ENCODE data around the gene CCDC170.

CCDC170 gene

GRCh38 chr6:151589667-151590066 lies 95.8 kb downstream of the CCDC170 start:
- Histone ChIP-seq H3K27ac (no peak overlapping the region), H3K4me3 (no peak overlapping the region), H3K9me3 (ENCODE audit: low read depth, low read length) (no peaks in the 10 kb centered on the region), H3K9ac (ENCODE audit: insufficient read length) (no peak overlapping the region), H3K36me3 (ENCODE audit: insufficient read depth, low read length) (no peaks in the 10 kb centered on the region)
- TF ChIP-seq EZH2 (IDR thresholded peaks at IDR 0.05) (no peak), POLR2AphosphoS5 (IDR thresholded peaks at IDR 0.05; ENCODE audit: borderline replicate concordance, low read depth, low read length) (no peak), FOXP2 (optimal IDR thresholded peaks at IDR 0.05; ENCODE audit: control extremely low read depth, extremely low read length, insufficient read depth) (no peak)
- no peak for DNase-seq (ENCODE audit: low read depth, low spot score)

- no peak for DNase-seq (ENCODE audit: low read depth, low spot score)
- no peak overlapping the region for H3K27ac ChIP-seq
- no peak overlapping the region for H3K4me3 ChIP-seq
- H3K36me3 ChIP-seq (ENCODE audit: insufficient read depth, low read length): no peaks in the 10 kb centered on the region
- TF ChIP-seq POLR2AphosphoS5 (IDR thresholded peaks at IDR 0.05; ENCODE audit: borderline replicate concordance, low read depth, low read length) (no peak), FOXP2 (optimal IDR thresholded peaks at IDR 0.05; ENCODE audit: control extremely low read depth, extremely low read length, insufficient read depth) (no peak), EZH2 (IDR thresholded peaks at IDR 0.05) (no peak)
- H3K9ac ChIP-seq (ENCODE audit: insufficient read length): no peak overlapping the region
- H3K9me3 ChIP-seq (ENCODE audit: low read depth, low read length): no peaks in the 10 kb centered on the region
These were observed 96.9 kb downstream of the CCDC170 start for GRCh38 chr6:151590742-151591141.

- Histone ChIP-seq H3K4me3 (no peak overlapping the region), H3K9me3 (ENCODE audit: low read depth, low read length) (no peaks in the 10 kb centered on the region), H3K36me3 (ENCODE audit: insufficient read depth, low read length) (no peaks in the 10 kb centered on the region), H3K9ac (ENCODE audit: insufficient read length) (no peak overlapping the region), H3K27ac (no peak overlapping the region)
- TF ChIP-seq POLR2AphosphoS5 (IDR thresholded peaks at IDR 0.05; ENCODE audit: borderline replicate concordance, low read depth, low read length) (no peak), EZH2 (IDR thresholded peaks at IDR 0.05) (no peak), FOXP2 (optimal IDR thresholded peaks at IDR 0.05; ENCODE audit: control extremely low read depth, extremely low read length, insufficient read depth) (no peak)
- no peak for DNase-seq (ENCODE audit: low read depth, low spot score)
These were observed 98.8 kb downstream of the CCDC170 start for GRCh38 chr6:151592449-151593159.

DNA sequence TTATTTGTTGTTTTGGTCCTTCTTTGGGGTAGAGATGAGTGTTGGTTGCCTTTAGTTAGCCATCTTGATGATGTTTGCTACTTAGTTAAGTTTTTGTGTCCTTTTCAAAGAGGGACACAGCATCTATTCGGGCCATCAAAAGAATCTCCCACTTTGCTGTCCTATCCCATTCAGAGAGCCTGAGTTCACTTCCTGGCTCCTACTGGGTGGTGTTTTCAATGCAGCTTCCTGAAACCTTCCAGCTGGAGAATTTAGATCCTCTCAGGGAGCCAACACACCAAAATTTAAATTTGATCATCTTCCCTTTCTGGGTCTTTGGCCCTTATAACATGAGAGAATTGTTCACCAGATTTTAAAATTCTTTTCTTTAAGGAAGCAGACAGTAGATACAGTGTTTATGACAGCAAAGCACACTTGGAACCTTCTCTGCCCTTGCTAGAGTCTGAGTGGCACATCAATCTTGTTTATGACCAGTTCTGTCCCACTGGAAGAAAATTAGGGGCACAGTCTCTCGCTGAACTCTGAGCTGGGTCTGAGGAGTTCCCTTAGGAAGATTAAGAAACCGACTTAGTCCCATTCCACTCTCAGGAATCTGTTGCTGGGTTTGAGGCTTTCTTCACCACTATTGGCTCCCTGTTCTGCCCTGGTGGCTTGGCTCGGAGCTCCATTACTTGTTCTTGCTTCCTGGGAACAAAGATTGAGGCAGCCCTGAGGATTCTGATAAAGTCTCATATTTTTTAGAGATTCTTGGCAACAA lies 115.5 kb downstream of the CCDC170 start:
- no peak for DNase-seq (ENCODE audit: low read depth, low spot score)
- Histone ChIP-seq H3K9ac (ENCODE audit: insufficient read length) (no peak overlapping the region), H3K36me3 (ENCODE audit: insufficient read depth, low read length) (no peaks in the 10 kb centered on the region), H3K4me3 (no peak overlapping the region), H3K27ac (no peak overlapping the region), H3K9me3 (ENCODE audit: low read depth, low read length) (no peaks in the 10 kb centered on the region)
- TF ChIP-seq POLR2AphosphoS5 (IDR thresholded peaks at IDR 0.05; ENCODE audit: borderline replicate concordance, low read depth, low read length): no peak
- TF ChIP-seq FOXP2 (optimal IDR thresholded peaks at IDR 0.05; ENCODE audit: control extremely low read depth, extremely low read length, insufficient read depth): no peak
- no peak for TF ChIP-seq EZH2 (IDR thresholded peaks at IDR 0.05)

- Histone ChIP-seq H3K27ac (no peak overlapping the region), H3K4me3 (no peak overlapping the region), H3K9ac (ENCODE audit: insufficient read length) (no peak overlapping the region), H3K36me3 (ENCODE audit: insufficient read depth, low read length) (no peaks in the 10 kb centered on the region), H3K9me3 (ENCODE audit: low read depth, low read length) (no peaks in the 10 kb centered on the region)
- no peak for DNase-seq (ENCODE audit: low read depth, low spot score)
- no peak for TF ChIP-seq FOXP2 (optimal IDR thresholded peaks at IDR 0.05; ENCODE audit: control extremely low read depth, extremely low read length, insufficient read depth)
- no peak for TF ChIP-seq EZH2 (IDR thresholded peaks at IDR 0.05)
- no peak for TF ChIP-seq POLR2AphosphoS5 (IDR thresholded peaks at IDR 0.05; ENCODE audit: borderline replicate concordance, low read depth, low read length)
These were observed 116.5 kb downstream of the CCDC170 start for GRCh38 chr6:151610326-151610725.

- Histone ChIP-seq H3K36me3 (ENCODE audit: insufficient read depth, low read length) (no peaks in the 10 kb centered on the region), H3K9me3 (ENCODE audit: low read depth, low read length) (no peaks in the 10 kb centered on the region), H3K27ac (no peak overlapping the region), H3K9ac (ENCODE audit: insufficient read length) (no peak overlapping the region), H3K4me3 (no peak overlapping the region)
- no peak for DNase-seq (ENCODE audit: low read depth, low spot score)
- TF ChIP-seq POLR2AphosphoS5 (IDR thresholded peaks at IDR 0.05; ENCODE audit: borderline replicate concordance, low read depth, low read length): no peak
- no peak for TF ChIP-seq EZH2 (IDR thresholded peaks at IDR 0.05)
- TF ChIP-seq FOXP2 (optimal IDR thresholded peaks at IDR 0.05; ENCODE audit: control extremely low read depth, extremely low read length, insufficient read depth): no peak
These were observed 120.8 kb downstream of the CCDC170 start for GRCh38 chr6:151614630-151615029.

- TF ChIP-seq EZH2 (IDR thresholded peaks at IDR 0.05): no peak
- TF ChIP-seq FOXP2 (optimal IDR thresholded peaks at IDR 0.05; ENCODE audit: control extremely low read depth, extremely low read length, insufficient read depth): no peak
- TF ChIP-seq POLR2AphosphoS5 (IDR thresholded peaks at IDR 0.05; ENCODE audit: borderline replicate concordance, low read depth, low read length): no peak
- Histone ChIP-seq H3K27ac (no peak overlapping the region), H3K9ac (ENCODE audit: insufficient read length) (no peak overlapping the region), H3K4me3 (no peak overlapping the region), H3K36me3 (ENCODE audit: insufficient read depth, low read length) (no peaks in the 10 kb centered on the region), H3K9me3 (ENCODE audit: low read depth, low read length) (no peaks in the 10 kb centered on the region)
- no peak for DNase-seq (ENCODE audit: low read depth, low spot score)
These were observed 122.3 kb downstream of the CCDC170 start for GRCh38 chr6:151616091-151616513.

GRCh38 chr6:151616600-151616999 lies 122.8 kb downstream of the CCDC170 start:
- no peaks in the 10 kb centered on the region for H3K36me3 ChIP-seq (ENCODE audit: insufficient read depth, low read length)
- H3K4me3 ChIP-seq: no peak overlapping the region
- DNase-seq (ENCODE audit: low read depth, low spot score): no peak
- no peak overlapping the region for H3K27ac ChIP-seq
- TF ChIP-seq EZH2 (IDR thresholded peaks at IDR 0.05) (no peak), POLR2AphosphoS5 (IDR thresholded peaks at IDR 0.05; ENCODE audit: borderline replicate concordance, low read depth, low read length) (no peak), FOXP2 (optimal IDR thresholded peaks at IDR 0.05; ENCODE audit: control extremely low read depth, extremely low read length, insufficient read depth) (no peak)
- H3K9me3 ChIP-seq (ENCODE audit: low read depth, low read length): no peaks in the 10 kb centered on the region
- H3K9ac ChIP-seq (ENCODE audit: insufficient read length): no peak overlapping the region
